GM19351 (cell line): ENCODE measurements around the gene MYMX.

Source experiments
- ATAC-seq: cut with Tn5 transposase; IDR thresholded peaks from one replicate; pipeline ENCODE4 v1.9.1; 2021; ENCODE audit warnings: mild to moderate bottlenecking, moderate library complexity; ENCODE audit not compliant: unreplicated experiment

The MYMX gene

DNA sequence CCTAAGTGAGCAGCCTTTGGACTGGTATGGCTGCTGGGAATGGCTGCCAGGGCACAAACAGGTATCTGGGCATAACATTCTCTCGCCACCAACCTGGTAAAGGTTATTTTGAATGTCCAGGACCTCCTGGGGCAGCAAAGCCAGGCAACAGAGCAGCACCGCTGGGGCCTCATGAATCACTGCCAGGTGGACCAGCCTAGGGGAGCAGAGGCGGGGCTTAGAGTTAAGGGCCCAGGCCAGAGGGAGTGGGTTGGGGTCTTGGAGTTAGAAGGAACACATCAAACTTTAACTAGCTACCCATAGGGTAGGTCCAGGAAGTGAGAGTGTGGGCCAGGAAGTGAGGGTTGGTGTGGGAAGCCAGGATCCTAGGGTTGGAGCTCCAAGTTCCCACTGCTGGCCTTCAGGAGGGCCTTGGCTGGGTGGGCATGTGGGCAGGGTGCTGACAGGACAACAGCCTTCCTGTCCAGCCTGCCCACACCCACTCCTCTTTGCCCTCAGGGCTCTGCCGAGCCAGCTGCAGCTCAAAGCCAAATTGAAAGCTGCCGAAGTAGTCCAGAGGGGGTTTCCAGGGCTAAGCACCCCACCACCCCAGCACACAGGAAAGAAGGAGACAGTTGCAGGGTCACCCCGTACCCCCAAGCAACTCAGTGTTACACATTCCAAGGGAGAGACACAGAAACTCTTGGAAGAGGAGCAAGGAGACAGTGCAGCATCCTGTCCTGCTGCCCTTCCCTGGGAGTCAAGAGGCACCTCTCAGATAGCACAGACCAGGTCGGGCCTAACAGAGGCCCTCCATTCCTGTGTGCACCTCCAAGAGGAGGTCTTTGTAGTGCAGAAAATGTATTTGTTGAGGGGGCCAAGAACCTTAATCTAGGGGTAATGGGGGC, 46.0 kb downstream of the MYMX start:
- ATAC-seq = no peak

GRCh38 chr6:44263354-44264100, 46.8 kb downstream of the MYMX start:
- ATAC-seq = no peak

DNA sequence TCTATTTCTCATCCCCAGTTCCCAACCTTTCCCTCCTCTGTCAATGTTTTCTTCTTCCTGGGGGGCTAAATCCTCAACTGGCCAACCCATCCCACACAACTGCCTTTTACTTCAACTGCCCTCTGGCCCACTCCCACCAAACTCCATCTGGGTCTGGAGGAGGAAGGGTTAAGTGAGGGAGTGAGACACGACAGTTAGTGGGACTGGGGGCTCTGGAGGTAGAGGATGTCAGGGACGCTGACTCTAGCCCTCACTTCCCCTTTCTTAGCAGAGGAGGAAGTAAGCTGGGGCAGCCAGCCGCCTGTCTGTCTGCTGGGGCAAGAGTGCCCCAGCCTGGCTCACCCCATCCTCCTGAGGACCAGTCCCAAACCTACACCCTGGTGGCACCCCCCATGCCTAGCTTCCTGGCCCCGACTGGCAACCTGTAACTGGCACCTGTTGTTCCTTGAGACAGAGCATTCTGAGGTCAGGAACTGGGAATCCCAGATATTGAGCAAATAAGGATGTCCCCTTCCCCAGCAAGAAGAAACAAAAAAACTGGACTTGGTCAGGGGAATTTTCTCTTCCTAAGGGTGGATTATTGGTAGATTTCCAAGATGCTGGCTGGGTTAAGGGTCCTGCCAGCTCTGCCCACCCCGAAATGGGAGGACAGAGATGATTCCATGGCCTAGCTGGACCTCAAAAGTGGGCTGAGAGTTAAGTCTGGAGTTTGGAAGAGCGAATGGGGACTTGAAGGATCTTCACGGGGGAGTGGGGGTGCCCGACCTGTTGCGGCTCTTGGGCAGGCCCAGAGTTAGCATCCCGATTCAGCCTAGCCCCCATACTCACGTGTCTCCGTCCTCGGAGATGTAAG, 47.7 kb downstream of the MYMX start:
- ATAC-seq = peak; percentile 35

DNA sequence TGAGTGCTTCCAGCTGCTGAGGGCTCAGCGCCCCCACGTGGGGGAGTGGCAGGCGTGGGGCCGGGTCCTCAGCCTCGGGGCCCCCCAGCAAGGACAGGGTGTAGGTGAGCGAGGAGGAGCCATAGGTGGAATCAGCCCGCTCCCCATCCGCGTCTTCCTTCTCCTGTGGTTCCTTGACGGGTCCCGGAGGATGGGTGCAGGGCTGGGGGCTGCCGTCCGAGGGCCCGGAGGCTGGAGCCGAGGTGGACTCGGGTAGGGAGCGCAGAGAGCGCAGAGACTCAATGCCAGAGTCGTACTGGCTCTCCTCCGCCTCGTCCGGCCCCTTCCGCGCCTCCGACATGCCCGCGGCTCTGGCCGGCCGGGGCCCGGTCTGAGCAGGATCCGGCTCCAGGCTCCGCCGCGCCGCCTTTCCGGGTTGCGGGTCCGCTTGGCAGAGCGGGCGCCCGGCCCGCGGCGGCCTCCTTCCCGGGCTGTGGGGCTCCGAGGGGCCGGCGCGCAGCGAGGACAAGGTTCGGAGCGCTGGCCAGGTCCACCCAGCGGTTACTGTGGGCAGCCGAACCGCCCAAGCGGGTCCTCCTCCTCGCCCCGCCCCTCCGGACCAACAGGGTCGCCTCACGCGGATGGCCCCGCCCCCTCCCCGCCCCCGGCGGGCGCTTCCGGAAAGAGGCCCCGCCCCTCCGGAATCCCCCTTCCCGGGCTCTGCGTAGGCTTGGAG, 48.4 kb downstream of the MYMX start, which contains the start of gene NFKBIE:
NFKBIE (minus strand) TSS at position 545 of the 715 bp plus-strand sequence; CDS start at position 340, 205 bp downstream.
- ATAC-seq = peak; percentile 30

DNA sequence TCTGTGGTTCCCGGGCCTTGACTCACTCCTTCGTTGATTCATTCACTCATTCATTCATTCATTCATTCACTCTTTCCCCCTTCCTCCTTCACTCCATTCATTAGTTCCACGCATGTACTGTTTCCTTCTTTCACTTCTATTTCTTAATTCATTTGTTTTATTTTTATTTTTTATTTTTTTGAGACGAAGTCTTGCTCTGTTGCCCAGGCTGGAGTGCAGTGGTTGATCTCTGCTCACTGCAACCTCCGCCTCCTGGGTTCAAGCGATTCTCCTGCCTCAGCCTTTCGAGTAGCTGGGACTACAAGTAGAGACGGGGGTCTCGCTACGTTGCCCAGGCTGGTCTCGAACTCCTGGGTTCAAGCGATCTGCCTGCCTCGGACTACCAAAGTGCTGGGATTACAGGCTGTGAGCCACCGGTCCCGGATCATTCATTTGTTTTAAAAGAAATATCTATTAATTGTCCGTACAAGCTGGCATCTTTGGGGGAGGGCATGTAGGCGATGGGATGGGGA, 49.1 kb downstream of the MYMX start:
- ATAC-seq = no peak

DNA sequence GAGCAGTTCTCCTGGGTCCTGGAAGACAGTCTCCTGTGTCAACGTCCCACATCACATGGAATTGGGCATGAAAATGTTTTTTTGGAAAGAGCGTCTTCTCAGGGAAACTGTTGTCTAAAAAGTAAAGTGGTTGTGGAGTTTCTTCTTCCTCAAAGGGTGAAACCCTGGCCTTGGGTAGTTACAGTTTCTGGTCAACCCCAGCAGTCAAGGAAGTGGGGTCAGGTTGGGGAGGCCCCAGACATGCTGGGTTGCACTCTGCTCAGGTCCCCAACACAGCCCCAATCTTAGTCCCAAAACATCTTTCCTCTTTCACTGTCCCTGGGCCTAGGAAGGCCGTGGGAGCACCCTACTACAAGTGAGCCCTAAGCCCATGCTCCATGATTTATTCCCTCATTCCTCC, 49.6 kb downstream of the MYMX start:
- ATAC-seq = peak; percentile 41

- ATAC-seq = no peak
Observed at GRCh38 chr6:44267252-44267651, 50.5 kb downstream of the MYMX start.
